Measurements from ENCODE around the gene DCDC2C.

The DCDC2C gene

GRCh38 chr2:3769766-3770165 lies 66.4 kb downstream of the DCDC2C start:
- DNase-seq (ENCODE audit: low read depth in 2 of 2, low spot score in 1 of 2), result no peak

GRCh38 chr2:3770724-3771415 lies 67.5 kb downstream of the DCDC2C start:
- no peak for DNase-seq (ENCODE audit: low read depth in 2 of 2, low spot score in 1 of 2)

GRCh38 chr2:3771576-3771975 lies 68.2 kb downstream of the DCDC2C start:
- no peak for DNase-seq (ENCODE audit: low read depth in 2 of 2, low spot score in 1 of 2)

- no peak for DNase-seq (ENCODE audit: low read depth in 2 of 2, low spot score in 1 of 2)
Measured at GRCh38 chr2:3774336-3774735, 71.0 kb downstream of the DCDC2C start.

GRCh38 chr2:3776311-3776710 lies 72.9 kb downstream of the DCDC2C start:
- DNase-seq (ENCODE audit: low read depth in 2 of 2, low spot score in 1 of 2), result no peak

GRCh38 chr2:3777966-3778365 lies 74.6 kb downstream of the DCDC2C start:
- no peak for DNase-seq (ENCODE audit: low read depth in 2 of 2, low spot score in 1 of 2)

GRCh38 chr2:3778851-3779495 lies 75.6 kb downstream of the DCDC2C start:
- DNase-seq (ENCODE audit: low read depth in 2 of 2, low spot score in 1 of 2), result no peak

- no peak for DNase-seq (ENCODE audit: low read depth in 2 of 2, low spot score in 1 of 2)
Measured at GRCh38 chr2:3779496-3780049, 76.2 kb downstream of the DCDC2C start.

GRCh38 chr2:3780477-3781402 lies 77.4 kb downstream of the DCDC2C start:
- DNase-seq (ENCODE audit: low read depth in 2 of 2, low spot score in 1 of 2), result no peak

GRCh38 chr2:3784731-3785130 lies 81.4 kb downstream of the DCDC2C start:
- no peak for DNase-seq (ENCODE audit: low read depth in 2 of 2, low spot score in 1 of 2)

GRCh38 chr2:3785220-3785889 lies 82.0 kb downstream of the DCDC2C start:
- DNase-seq (ENCODE audit: low read depth in 2 of 2, low spot score in 1 of 2), result no peak

GRCh38 chr2:3785890-3786273 lies 82.5 kb downstream of the DCDC2C start:
- DNase-seq (ENCODE audit: low read depth in 2 of 2, low spot score in 1 of 2), result no peak

- DNase-seq (ENCODE audit: low read depth in 2 of 2, low spot score in 1 of 2), result no peak
Measured at GRCh38 chr2:3787768-3788167, 84.4 kb downstream of the DCDC2C start.

- DNase-seq (ENCODE audit: low read depth in 2 of 2, low spot score in 1 of 2), result no peak
Measured at GRCh38 chr2:3789256-3789655, 85.9 kb downstream of the DCDC2C start.

GRCh38 chr2:3793249-3793648 lies 89.9 kb downstream of the DCDC2C start:
- DNase-seq (ENCODE audit: low read depth in 2 of 2, low spot score in 1 of 2), result no peak

GRCh38 chr2:3801506-3801905 lies 98.1 kb downstream of the DCDC2C start:
- no peak for DNase-seq (ENCODE audit: low read depth in 2 of 2, low spot score in 1 of 2)

- no peak for DNase-seq (ENCODE audit: low read depth in 2 of 2, low spot score in 1 of 2)
Measured at GRCh38 chr2:3805201-3805939, 102.0 kb downstream of the DCDC2C start.

- no peak for DNase-seq (ENCODE audit: low read depth in 2 of 2, low spot score in 1 of 2)
Measured at GRCh38 chr2:3806168-3806567, 102.8 kb downstream of the DCDC2C start.

GRCh38 chr2:3806730-3807129 lies 103.4 kb downstream of the DCDC2C start:
- DNase-seq (ENCODE audit: low read depth in 2 of 2, low spot score in 1 of 2), result no peak

- no peak for DNase-seq (ENCODE audit: low read depth in 2 of 2, low spot score in 1 of 2)
Measured at GRCh38 chr2:3807853-3808252, 104.5 kb downstream of the DCDC2C start.

Data from stimulated activated CD8-positive, alpha-beta memory T cell treated with anti-CD3 and anti-CD28 coated beads, Interleukin-4, amount 100 ng/mL, for 4 hours (primary cell).